Activated CD4-positive, CD25-positive, alpha-beta regulatory T cell treated with anti-CD3 and anti-CD28 coated beads, Interleukin-2, amount 50 U/mL, for 72 hours (primary cell): ENCODE results near the gene OSR1.

Experiments
- DNase-seq: peaks from one replicate; pipeline ENCODE4 v3.0.0; 2021

The OSR1 gene

DNA sequence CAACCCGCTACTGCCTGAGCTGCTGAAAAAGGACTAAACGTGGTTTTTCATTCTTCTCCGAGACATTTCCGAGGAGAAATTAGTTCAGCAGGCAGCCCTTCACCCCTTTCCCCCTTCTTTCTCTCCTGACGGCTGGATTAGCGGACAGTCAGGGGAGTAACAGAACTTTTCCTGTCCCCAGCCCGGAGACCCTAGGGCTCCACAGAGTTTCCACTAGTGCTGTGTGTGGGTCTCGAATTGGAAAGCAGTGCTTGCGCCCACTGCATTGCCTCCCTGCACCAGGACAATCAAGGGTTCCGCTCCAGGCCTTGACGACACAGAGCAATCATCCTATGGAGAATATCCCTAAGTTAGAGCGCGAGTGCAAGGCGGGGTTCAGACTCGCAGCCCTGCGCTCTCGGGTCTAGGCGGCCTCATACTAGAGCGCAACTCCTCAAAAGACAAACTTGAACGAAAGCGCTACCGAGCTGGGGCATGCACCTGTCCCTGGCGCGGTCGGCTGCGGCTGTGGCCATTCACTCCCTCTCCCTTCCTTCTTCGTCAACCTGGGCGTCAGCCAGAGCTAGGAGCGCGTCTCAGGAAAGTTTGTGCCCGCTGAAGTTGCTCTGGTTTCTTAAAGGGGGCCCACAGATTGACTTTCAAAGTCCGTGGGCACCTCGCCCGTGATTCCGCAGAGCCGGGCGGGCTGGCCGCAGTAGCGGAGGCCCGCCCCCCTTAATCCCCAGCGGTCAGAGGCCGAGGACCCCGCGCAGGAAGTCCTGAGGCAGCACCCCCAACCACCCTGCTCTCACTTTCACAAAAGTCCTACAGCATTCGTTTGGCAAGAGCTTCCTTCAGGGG is 801 bp downstream of the OSR1 start:
- DNase-seq: no peak

DNA sequence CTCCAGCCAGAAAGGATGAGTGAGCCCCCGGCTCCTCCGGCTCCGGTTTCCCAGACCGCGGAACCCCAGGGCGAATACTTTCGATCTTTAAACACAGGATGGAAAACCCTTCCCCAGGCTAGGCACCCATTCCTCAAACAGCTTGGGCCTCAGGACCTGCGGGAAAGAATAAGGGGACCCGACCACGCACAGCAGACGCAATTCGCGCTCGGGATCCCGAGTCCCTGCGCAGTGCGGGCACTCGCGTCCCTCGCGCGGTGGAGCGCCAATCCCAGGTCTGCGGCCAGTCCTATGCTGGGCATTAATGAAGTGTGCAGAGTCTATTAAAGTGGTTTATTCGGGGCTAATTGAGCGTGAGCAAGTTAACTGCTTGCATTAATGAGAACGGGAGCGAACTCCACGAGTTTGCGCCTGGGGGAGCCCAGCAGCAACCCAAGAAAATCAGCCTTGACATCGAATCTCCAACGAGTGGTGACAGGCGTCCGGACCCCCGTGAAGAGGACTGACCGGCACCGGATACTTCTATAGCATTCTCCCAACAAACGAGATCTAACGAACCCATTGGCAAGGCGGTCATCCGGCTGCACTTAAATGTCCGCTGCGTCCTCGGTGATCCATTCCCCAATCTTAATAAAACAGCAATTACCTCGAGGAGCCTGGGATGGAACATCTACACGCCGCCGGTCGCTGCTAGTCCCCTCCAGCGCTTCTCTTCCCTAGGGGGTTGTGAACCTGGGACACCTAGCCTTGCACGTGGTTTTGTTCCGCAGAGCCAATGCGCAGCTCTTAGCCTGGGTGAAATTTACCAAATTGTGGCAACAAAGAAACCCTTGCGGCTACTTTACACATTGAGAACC is 1.6 kb downstream of the OSR1 start:
- no peak for DNase-seq

DNA sequence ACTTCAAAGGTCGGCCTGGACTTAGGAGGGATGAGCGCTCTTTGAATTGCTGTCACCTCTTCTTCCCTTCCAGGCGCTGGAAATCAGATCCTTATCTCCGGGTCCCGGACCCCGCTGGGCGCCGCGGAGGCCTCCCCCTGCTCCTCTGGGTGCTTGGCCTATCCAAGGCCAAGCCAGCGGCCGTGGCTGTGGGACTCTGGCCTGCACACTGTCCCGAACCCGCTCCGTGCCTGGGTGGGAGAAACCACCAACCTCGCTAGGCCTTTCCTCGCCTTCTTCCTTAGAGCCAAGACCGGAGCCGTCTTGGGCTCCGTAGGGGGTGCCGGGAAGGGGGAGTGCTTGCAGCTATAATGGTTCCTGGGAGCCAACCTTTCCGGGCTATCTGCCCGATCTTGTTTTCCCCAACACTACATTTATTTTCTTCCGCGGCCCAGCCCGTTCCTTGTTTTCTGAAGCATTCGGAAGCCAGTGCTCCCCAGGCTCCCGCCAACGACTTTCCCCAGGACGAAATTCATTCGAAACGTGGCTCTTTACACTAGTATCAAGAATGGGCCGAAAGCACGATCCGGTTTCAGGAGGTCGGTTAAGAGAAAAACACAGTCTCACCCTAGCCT is 2.4 kb downstream of the OSR1 start:
- no peak for DNase-seq

DNA sequence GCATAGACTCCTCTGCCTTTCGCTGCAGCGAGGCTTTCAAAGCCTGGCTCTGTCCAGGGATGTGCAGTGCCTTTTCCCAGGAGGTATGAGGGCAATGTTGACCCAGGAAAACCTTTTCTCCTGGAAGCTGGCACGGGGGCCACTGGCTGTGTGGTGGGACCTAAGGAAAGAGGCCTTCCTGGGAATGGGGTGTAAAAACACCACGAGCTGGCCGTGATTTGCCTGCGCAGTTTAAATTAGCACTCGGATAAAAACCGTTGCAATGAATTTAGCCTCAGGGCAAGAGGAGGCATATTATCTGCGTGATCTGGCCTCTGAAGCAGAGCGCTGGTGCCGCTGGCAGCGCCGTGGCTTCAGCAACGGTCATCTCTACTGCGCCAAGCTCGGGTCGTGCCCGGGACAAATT is 3.0 kb downstream of the OSR1 start:
- DNase-seq: no peak

DNA sequence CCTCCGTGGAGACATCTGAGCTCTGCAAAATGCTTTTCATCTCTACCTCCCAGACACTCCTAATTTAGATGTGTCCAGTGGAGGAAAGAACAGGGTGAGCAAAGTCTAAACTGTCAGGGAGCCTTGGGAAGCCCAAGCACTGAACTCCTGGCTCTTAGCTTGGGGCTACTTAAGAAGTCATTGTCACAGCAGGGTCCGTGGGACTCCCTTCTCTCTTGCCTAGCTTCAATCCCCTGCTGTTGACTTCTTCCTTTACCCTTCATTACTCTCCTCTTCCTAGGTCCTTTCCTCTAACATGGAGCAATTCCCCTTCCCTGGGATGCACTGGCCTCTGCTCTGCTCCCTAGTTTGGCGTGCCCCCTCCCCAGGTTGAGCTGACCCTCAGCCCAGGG is 3.4 kb downstream of the OSR1 start:
- no peak for DNase-seq

DNA sequence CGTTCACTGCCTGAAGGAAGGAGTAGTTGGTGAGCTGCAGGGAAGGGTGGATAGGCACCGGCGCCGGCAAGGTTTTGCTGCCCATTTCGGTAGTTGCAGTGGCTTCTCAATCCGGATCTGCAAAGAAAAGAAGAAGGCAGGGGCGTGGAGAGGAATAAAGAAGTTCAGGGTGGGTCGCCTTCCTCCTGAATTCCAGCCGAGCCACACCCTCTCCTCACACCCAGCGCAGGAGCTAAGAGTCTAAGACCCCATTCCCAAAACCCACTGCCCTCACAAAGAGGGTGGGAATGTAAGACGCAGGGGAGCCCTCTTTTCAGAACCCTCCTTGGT is 4.7 kb downstream of the OSR1 start:
- no peak for DNase-seq

DNA sequence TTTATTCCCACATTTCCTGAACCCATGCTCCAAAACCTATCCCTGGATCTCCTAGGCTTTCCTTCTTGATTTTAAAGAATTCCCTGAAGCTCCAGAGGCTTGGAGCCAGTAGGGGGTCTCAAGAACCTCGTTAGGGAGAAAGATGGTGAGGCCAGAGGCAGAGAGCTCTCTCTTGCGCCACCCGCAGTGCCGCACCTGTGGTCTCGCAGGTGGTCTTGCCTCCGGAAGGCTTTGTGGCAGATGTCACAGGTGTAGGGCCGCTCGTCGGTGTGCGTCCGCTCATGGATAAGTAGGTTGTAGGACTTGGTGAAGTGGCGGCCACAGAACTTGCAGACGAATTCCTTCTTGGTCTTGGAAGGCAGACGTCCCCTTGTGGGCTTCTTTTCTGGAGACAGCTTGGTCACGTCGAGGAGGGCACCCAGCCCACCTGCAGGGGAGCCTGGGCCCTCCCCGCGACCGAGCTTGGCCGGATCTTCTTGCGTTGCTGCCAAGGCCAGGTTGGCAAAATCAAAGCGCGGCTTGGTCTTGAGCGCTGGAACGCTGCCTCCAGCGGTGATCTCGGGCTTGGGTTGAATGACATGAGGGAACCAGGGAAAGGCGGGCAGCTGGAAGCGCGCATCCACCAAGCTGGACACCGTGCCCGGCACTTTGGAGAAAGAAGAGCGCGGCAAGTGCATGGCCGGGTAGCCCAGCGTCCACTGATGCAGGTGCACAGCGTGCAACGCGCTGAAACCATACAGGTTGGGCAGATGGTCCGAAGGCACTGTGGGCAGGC is 5.3 kb downstream of the OSR1 start:
- no peak for DNase-seq

DNA sequence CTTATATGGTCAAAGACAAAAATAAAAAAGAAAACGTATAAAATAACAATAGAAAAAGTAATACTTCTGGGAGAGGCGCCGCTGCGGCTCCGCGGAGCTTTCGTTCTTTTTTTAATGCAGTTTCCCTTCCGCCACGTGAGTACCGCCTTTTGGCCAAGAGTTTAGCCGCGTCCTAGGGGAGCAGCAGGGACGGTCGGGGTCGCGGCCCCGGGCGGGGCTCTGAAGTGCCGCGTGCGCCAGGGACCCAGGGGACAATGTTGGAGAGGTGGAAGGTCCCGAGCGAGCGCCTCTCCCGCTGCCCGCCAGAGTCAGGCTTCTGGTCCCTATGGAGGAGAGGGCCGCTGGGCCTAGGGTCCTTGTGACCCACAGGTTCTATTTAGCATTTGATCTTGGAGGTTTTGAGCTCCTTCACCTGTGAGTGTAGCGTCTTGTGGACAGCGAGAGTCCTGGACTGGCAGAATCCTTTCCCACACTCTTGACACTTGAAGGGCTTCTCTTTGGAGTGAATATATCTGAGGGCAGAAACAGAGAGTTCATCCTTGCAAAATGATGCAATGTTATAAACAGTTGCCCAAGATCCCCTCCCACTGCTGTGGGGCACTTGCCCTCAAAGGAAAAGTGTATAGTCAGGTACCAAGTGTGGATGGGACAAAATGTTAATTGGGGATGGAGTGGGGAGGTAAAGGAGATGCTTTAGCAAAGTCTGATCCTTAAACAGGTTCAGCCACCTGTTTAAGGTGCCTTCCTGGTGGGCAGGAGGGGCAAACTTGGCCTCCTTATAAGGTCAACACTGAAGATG is 6.3 kb downstream of the OSR1 start:
- no peak for DNase-seq

DNA sequence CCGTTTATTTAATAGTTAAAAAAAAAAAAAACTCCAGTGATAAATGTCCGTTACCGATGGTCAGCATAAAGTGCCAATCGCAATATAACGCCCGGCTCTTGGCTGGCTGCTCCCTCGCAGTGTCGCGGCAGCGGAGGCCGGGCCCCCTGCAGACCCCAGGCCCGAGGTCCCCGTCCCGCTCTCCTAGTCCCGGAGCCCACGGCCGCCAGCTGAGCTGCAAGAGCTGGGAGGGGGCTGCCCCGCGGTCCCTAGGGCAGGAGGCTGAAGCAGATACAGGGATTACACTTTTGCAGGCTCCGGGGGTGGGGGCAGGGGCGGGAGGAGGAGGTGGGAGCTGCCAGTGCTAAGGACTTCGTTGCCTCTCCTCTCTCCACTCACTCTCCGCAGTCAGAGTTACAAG is 6.9 kb downstream of the OSR1 start:
- no peak for DNase-seq

DNA sequence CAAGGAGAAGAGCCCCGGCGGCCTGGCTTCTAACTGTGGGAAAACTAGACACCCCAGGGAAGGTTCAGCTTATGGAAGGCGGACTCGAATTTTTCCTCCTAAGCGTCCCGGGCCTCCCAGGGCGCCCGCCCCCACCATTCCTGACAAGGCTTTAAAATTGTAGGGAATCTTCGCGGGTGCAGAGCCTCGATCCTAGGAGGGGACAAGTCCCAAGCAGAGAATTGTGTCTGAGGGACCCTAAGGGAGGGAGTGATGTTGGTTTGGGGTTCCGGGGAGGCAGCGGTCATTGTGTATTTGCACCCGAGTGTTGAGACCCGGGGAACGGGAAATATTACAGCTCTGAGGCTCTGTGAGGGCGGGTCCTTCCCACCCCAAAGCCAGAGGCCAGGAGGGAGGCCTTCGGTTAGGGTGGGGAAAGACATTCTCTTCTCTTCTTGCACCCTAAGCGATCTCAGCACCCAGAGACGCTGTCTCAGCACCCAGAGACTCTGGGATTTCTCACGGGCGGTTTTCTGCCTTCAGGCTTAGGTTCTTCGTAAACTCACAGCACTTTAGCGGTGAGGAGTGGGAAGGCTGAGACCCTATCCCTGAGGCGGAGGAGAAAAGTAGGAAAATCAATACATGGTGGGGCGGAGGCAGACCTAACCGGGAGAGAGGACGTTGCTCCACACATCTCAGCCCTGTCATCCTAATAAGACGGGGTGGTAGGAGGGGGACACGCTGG is 7.6 kb downstream of the OSR1 start:
- DNase-seq: no peak

DNA sequence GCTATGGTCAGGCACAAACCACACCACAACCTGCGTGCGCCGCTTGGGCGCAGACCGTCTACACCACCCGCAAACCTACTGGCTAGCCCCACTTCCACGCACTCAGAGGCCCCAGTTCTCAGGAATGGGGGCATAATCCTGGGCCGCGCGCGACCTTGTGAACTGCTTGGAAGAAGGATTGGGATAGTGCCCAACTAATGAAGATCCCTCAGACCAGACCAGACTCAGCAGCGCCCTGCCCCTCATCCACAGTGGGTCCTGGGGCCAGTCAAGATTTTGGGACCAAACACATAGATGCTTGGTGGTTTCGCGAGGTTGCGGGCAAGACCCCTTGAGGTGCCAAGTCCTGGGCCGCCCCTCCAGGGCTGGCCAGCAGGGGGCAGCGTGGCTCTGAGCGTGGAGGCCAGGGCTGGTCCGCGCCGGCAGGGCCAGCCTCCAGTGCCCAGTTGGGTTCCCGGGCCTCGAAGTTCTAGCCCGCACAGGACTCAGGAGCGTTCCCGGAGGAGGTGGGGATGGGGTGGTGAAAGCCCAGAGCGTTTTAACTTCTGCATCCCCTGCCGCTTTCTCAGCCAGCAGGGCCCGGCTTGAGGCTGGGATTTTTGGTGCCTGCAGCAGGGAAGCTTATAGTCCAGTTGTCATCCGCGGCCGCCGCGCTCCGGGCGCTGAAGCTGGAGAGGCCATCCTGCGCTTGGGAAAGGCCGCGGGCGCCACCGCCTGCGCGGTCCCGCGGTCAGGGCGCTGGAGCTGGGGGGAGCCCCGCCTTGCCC is 8.3 kb downstream of the OSR1 start:
- DNase-seq: peak; percentile 69

DNA sequence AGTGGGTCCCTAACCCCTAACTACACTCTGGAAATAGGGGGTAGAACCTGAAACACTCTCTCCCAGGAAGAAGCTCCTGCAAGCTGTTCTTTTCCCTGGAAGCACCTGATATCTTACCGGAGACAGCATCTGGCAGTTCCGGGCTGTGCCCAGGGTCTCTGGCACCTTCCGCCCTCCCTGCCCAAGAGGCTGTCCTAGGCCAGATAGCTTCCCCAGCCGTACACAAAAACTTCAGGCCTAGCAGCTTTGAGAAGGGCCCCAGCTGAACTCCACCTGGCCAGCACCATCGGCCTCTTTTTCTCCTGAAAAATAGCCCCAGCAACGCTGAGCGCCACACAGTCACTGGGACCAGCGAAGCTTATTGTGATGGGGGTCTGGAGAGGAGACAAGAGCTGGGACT is 9.7 kb downstream of the OSR1 start:
- no peak for DNase-seq

DNA sequence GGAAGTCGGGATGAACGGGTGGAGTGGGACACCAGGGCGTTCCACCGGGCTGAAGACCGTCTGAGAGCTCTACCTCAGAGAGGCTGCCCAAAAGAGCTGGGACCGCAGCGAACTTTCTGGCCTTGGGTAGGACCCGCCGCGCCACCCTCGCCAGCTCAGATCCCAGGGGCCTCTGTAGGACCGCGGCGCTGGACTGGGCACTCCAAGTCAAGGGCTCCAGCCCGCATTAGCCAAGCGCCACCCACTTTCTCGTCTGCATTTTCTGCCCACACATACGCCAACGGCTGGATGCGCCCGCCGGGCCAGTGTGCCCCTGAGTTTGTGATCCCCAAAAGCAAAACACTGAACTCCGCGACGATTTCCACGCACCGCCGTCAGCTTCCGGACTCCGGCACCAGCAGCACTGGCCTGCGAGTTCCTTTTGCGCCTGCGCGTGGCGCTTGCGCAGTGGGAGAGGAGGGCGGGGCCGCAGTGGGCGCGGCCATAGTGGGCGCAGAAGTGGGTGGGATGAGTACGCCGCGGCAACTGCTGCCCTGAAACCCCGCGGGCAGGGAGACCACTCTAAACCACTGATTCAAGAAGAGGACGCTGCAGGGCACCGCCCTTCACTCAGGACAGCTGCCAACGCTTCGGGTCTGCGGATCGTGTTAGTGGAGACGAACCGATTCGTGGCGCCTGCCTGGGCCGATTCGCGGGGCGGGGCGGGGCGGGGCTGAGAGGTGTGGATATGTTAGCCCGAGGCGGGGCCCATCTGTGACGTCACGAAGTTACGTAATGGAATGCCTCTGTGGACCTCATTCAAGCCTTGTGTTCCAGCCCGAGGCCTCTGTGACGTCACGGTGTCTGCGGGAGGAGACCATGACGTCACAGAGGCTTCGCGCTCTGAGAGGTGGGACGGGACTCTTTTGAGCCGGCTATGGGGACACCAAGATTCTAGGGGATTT is 10.5 kb downstream of the OSR1 start:
- peak; percentile 98 for DNase-seq

DNA sequence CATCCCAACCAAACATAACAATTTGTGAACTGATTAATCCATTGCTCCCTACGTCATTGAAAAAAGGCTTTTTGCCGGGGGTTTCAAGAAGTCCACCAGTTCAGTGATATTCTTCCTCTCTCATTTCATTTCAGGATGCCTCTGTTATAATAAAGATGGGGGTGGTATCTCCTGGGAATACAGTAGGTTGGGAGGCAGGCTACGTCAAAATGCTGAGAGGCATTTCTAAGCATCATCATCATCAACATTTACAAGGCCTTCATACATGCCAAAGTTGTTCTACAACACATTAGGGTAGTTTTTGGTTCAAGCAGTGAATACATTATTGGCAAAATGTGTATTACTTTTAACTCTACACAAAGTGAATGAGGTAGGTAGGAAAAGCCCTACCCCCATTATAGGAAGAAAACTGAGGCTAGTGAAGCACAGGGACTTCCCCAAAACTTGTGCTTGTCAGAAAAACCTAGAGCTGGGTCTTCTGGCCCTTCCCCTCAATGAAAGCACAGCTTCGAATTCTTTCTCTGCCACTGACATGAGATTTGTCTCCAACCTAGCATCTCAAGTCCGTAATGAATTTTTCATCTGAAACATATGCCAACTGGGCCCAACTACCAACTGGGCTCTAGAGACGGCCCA is 11.3 kb downstream of the OSR1 start:
- no peak for DNase-seq

DNA sequence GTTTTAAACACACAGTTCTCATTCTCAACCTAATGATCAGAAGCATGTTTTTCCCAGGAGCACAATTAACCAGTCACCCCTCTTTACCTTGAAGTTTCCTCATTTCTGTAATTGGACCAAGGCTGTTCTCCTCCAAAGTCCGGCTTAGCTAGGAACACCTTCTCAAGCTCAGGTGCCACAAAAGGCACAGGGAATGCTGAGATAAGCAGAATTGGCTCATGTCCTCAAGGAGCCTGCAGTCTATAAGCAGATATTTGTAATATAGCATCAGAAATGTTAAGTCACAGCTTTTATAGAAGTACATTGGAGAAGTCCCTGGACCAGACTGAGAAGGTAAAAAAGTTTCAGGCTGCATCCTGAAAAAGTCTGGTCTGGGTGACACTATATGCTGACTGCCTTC is 20.7 kb downstream of the OSR1 start:
- DNase-seq: no peak

DNA sequence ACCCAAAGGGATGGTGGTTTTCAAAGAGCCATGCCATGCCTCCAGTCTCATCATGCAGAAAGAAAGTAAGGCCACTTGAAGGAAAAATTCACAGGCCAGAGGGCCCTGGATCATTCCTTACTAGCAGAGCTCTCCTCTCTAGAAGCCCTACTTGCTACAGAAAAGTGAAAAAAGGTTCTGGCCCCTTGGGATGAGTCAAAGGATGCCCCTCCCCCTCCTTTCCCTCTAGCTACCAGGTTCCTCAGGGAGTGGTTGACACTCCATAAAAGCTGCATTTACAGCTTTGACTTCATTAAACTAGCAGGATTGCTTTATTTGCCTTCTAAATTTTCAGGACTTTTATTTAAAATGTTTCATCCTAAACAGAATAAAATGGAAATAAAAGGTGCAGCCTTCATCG is 21.2 kb downstream of the OSR1 start:
- no peak for DNase-seq

DNA sequence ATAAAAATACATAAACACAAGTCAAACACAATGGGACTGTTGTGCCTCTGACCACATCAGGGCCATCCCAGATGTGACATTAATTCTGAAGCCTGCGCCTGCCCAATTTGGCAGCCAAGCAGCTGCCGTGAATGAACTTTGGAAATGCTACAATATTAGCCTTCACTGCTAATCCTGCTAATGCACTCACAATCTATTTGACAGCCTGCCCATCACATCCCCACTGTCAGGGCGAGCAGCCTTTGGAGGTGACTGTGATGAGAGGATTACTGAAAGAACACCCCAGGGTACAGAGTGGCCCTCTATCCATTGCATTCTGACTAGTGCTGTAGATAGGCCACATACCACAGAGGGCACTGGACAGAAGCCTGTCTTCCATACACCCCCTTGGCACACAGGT is 21.6 kb downstream of the OSR1 start:
- DNase-seq: no peak

DNA sequence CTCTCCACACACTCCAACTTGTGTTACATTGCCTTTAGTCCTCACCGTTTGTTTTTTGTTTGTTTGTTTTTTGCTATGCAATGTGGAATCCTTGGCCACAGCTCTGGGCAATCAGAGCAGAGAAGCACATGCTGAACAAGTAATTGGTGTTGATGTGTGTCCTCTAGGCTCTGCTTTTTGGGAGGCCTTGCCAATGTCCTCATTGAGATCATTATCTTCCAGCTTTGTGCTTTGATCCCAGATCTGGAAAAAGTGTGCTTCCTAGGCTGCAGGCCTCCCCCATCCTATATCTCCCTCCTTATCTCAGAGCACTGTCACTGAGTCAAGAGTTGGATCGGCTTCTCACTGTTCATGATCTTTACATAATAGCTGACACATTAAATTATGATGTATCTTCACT is 25.9 kb downstream of the OSR1 start:
- DNase-seq: no peak

DNA sequence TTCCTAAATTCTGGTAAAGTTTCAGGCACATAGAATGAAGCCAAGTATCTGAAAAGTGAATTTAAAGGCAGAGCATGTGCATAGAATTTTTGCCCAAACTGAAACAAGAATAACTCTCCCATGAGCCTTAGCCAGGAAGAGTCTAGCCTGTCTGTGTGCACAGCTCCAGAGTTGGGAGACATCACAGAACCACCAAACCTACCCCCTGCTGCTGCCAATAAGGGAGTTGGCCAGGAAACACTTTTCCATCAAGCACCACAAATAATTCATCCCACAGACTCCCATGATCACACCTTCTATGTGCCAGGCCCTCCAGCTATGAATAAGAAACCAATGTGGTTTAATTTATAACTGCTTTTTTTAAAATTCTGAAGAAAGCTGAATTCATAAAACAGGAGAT is 27.0 kb downstream of the OSR1 start:
- no peak for DNase-seq
